Retinal pigment epithelial cell (primary cell): ENCODE measurements around the gene ARHGAP32.
"Not testable (repeated sequence)": the region's sequence is repeated elsewhere in the genome, so short reads cannot be mapped to it uniquely, and the experiment has no call there.

ENCODE experiments used
- DNase-seq: peaks from one replicate; pipeline ENCODE4 v3.0.0-alpha.2; 2010; ENCODE audit warnings: low read depth
- H3K4me3 ChIP-seq: 2 replicates; pipeline ENCODE4 v1.5.1; 2011; ENCODE audit warnings: mild to moderate bottlenecking, low read length, control low read depth, moderate library complexity
- TF ChIP-seq, protein P1 (sequence below): conservative IDR thresholded peaks from 2 replicates; pipeline ENCODE4 v1.5.1; 2011; ENCODE audit warnings: low read depth, low read length, control low read depth, inconsistent platforms

Gene ARHGAP32

GRCh38 chr11:128924510-128925249, 267.4 kb downstream of the ARHGAP32 start:
- DNase-seq, result no peak
- TF ChIP-seq, protein P1, sequence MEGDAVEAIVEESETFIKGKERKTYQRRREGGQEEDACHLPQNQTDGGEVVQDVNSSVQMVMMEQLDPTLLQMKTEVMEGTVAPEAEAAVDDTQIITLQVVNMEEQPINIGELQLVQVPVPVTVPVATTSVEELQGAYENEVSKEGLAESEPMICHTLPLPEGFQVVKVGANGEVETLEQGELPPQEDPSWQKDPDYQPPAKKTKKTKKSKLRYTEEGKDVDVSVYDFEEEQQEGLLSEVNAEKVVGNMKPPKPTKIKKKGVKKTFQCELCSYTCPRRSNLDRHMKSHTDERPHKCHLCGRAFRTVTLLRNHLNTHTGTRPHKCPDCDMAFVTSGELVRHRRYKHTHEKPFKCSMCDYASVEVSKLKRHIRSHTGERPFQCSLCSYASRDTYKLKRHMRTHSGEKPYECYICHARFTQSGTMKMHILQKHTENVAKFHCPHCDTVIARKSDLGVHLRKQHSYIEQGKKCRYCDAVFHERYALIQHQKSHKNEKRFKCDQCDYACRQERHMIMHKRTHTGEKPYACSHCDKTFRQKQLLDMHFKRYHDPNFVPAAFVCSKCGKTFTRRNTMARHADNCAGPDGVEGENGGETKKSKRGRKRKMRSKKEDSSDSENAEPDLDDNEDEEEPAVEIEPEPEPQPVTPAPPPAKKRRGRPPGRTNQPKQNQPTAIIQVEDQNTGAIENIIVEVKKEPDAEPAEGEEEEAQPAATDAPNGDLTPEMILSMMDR, result no peak
- H3K4me3 ChIP-seq, result no peak overlapping the region

DNA sequence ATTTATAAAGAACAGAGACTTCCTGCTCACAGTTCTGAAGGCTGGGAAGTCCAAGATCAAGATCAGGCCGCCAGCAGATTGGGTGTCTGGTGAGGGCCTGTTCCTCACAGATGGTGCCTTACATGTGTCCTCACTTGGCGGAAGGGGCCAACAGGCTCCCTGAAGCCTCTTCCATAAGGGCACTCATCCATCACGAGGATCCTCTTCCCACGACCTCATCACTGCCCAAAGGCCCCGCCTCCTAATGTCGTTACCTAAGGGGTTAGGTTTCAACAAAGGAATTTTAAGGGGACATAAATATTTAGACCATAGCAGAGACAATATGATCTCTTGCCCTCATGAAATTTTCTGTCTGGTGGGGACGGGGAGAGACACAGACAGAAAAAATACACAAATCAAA, 268.0 kb downstream of the ARHGAP32 start:
- TF ChIP-seq, protein P1, result no peak
- H3K4me3 ChIP-seq, result no peak overlapping the region
- DNase-seq, result no peak

GRCh38 chr11:128921793-128922192, 270.3 kb downstream of the ARHGAP32 start:
- TF ChIP-seq, protein P1, result no peak
- H3K4me3 ChIP-seq, result no peak overlapping the region
- no peak for DNase-seq

GRCh38 chr11:128920666-128921065, 271.5 kb downstream of the ARHGAP32 start:
- no peak for DNase-seq
- no peak overlapping the region for H3K4me3 ChIP-seq
- TF ChIP-seq, protein P1, result no peak

DNA sequence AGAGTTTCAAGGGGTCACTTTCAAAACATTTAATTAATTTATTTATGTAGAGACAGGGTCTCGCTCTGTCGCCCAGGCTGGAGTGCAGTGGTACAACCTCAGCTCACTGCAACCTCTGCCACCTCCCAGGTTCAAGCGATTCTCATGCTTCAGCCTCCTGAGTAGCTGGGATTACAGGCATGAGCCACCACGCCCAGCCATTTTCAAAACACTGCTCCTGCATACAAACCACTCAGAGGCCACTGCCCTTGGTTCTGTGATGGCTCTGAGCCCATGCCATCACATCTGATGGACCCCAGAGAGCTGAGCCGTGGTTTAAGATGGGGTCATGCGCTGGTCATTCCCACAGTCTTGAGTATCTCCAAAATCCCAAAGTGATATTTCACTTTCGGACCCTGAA, 272.5 kb downstream of the ARHGAP32 start:
- not testable (repeated sequence) for H3K4me3 ChIP-seq, DNase-seq

- H3K4me3 ChIP-seq, result no peak overlapping the region
- DNase-seq, result no peak
- TF ChIP-seq, protein P1, result no peak
These were observed 272.9 kb downstream of the ARHGAP32 start for GRCh38 chr11:128919216-128919615.

DNA sequence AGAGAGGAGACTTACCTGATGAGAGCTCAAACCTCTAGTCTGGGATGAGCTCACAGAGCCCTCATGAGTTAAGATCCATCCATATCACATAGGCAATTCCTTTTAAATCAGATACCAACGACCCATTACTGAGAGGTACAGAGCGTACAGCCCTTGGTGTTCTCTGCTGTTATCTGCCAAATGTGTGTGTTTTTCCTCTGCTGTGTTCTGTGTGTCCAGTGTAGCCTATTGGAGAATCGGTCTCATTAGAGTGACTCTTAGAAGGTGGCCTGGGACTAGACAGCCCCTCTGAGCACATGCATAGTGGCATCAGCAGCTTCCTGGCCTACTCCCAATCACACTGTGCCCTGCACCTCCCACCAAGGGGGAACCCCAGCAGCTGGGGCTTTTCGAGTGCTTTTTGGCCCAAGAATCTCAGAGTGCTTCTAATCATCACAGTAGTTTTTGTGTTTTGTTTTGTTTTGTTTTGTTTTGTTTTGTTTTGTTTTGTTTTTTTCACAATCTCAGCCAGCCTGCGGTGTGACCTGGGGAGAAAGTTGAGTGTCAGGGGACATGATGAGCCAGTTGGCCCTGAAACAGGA, 274.9 kb downstream of the ARHGAP32 start:
- DNase-seq, result no peak
- TF ChIP-seq, protein P1, result no peak
- H3K4me3 ChIP-seq, result no peak overlapping the region
